Stomach smooth muscle (tissue), 2 donors: Measurements from ENCODE around the gene CDH4.

Experiments
- H3K27ac ChIP-seq: one replicate; pipeline ENCODE4 v1.7.0; 2013; ENCODE audit warnings: mild to moderate bottlenecking, low read length, inconsistent platforms
- H3K27me3 ChIP-seq, 2 donors: one replicate each; pipeline ENCODE4 v1.7.0; 2013; ENCODE audit warnings: low read length in 2 of 2; ENCODE audit not compliant: insufficient read depth in 2 of 2, control insufficient read depth in 1 of 2
- H3K36me3 ChIP-seq, 2 donors: one replicate each; pipeline ENCODE4 v1.7.0; 2013; ENCODE audit warnings: low read length in 2 of 2; ENCODE audit not compliant: control insufficient read depth in 2 of 2, insufficient read depth in 2 of 2
- H3K4me1 ChIP-seq: one replicate; pipeline ENCODE4 v1.7.0; 2013; ENCODE audit warnings: low read length; ENCODE audit not compliant: control insufficient read depth, insufficient read depth
- H3K4me3 ChIP-seq, 2 donors: one replicate each; pipeline ENCODE4 v1.7.0; 2013; ENCODE audit warnings: low read length in 2 of 2
- H3K9ac ChIP-seq, 2 donors: one replicate each; pipeline ENCODE4 v1.7.0; 2013; ENCODE audit warnings: low read length in 2 of 2, mild to moderate bottlenecking in 1 of 2
- H3K9me3 ChIP-seq, 2 donors: one replicate each; pipeline ENCODE4 v1.7.0; 2013; ENCODE audit warnings: low read length in 2 of 2; ENCODE audit not compliant: control insufficient read depth in 2 of 2
- donor health status: healthy.
- donor health status: Pancreatic carcinoma.

CDH4 gene

GRCh38 chr20:61744691-61745396 lies 492.8 kb downstream of the CDH4 start:
- H3K4me1 ChIP-seq: no peaks in the 10 kb centered on the region
- H3K9ac ChIP-seq: no peak overlapping the region
- no peaks in the 10 kb centered on the region for H3K36me3 ChIP-seq
- H3K27ac ChIP-seq: no peak overlapping the region
- no peak overlapping the region for H3K4me3 ChIP-seq
- H3K9me3 ChIP-seq: peaks cover 0 to 3% of the 10 kb centered on the region in 2 donors
- peaks cover 0 to 3% of the 10 kb centered on the region in 2 donors for H3K27me3 ChIP-seq

- H3K27me3 ChIP-seq: peaks cover 0 to 3% of the 10 kb centered on the region in 2 donors
- peaks cover 3 to 4% of the 10 kb centered on the region in 2 donors for H3K9me3 ChIP-seq
- no peak overlapping the region for H3K9ac ChIP-seq
- H3K4me3 ChIP-seq: no peak overlapping the region
- H3K27ac ChIP-seq: no peak overlapping the region
- H3K4me1 ChIP-seq: no peaks in the 10 kb centered on the region
- no peaks in the 10 kb centered on the region for H3K36me3 ChIP-seq
These were observed 493.5 kb downstream of the CDH4 start for GRCh38 chr20:61745397-61746146.

DNA sequence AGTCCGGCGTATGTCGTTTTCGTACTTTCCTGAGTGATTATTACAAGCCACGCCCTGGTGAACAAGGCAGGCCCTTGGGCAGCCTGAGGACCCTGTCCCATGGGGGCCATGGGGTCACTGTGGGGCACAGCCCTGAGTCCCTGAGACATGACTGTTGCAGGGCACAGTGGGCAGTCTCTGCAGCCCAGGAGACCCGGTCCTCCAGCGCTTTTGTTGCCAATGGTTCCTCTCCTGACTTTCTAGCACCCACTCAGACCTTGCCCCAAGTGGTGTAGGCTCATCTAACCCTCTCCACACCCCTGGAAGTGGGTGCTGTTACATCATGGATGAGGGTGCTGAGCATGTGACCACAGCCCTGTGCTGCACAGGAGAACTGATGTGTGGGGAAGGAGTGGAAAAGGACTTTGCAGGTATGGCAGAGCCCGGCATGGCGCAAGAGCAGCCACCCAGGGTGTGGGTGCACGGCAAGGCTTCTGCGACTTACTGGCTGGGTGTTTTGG lies 494.1 kb downstream of the CDH4 start:
- Histone ChIP-seq H3K9ac (no peak overlapping the region), H3K4me1 (no peaks in the 10 kb centered on the region), H3K9me3 (peaks cover 4 to 7% of the 10 kb centered on the region in 2 donors), H3K36me3 (no peaks in the 10 kb centered on the region), H3K27ac (no peak overlapping the region), H3K27me3 (peaks cover 0 to 3% of the 10 kb centered on the region in 2 donors), H3K4me3 (no peak overlapping the region)

- H3K9ac ChIP-seq: no peak overlapping the region
- peaks cover 4 to 13% of the 10 kb centered on the region in 2 donors for H3K9me3 ChIP-seq
- H3K27ac ChIP-seq: no peak overlapping the region
- H3K36me3 ChIP-seq: no peaks in the 10 kb centered on the region
- H3K4me3 ChIP-seq: no peak overlapping the region
- no peaks in the 10 kb centered on the region for H3K4me1 ChIP-seq
- H3K27me3 ChIP-seq: peaks cover 0 to 3% of the 10 kb centered on the region in 2 donors
These were observed 494.7 kb downstream of the CDH4 start for GRCh38 chr20:61746781-61747180.

DNA sequence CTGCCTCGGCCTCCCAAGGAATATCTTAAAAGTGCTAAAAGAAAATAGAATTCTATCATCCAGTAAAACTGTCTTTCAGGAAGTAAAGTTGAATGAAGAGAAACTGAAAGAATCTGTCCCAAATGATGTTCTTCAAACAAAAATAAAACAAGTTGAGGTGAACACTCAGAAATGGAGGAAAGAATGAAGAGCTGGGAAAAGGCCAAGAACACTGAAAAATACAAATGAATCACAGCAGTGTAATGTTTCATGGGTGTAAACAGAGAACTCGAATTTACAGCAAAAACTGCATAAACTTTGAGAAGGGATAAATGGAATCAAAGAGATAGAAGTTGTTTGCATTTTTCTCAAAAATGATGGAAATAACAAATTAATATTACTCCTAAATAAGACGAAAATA lies 496.3 kb downstream of the CDH4 start:
- H3K9me3 ChIP-seq: peaks cover 4 to 13% of the 10 kb centered on the region in 2 donors
- no peaks in the 10 kb centered on the region for H3K4me1 ChIP-seq
- peaks cover 0 to 2% of the 10 kb centered on the region in 2 donors for H3K27me3 ChIP-seq
- H3K4me3 ChIP-seq: no peak overlapping the region
- H3K9ac ChIP-seq: no peak overlapping the region
- no peak overlapping the region for H3K27ac ChIP-seq
- no peaks in the 10 kb centered on the region for H3K36me3 ChIP-seq

DNA sequence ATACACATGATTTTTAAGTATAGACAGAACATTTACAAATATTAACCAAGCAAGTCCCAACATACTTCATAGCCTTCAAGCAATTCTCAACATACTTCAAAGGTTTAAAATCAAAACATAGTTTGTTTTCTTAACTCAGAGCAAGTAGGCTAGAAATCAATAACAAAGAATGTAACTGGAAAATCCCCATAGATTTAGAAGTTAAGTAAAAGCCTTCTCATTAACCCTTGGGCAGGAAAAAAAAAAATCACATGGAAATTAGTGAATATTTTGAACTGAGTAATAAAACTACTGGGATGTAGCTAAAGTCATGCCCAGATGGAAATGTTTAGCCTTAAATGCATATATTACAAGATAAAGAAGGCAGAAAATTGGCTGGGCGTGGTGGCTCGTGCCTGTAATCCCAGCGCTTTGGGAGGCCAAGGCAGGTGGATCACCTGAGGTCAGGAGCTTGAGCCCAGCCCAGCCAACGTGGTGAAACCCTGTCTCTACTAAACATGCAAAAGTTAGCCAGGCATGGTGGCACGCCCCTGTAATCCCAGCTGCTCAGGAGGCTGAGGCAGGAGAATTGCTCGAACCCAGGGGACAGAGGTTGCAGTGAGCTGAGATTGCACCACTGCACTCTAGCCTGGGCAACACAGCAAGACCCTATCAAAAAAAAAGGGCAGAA lies 497.5 kb downstream of the CDH4 start:
- no peak overlapping the region for H3K4me3 ChIP-seq
- H3K9me3 ChIP-seq: peaks cover 4 to 13% of the 10 kb centered on the region in 2 donors
- H3K36me3 ChIP-seq: no peaks in the 10 kb centered on the region
- H3K27ac ChIP-seq: no peak overlapping the region
- H3K9ac ChIP-seq: no peak overlapping the region
- no peaks in the 10 kb centered on the region for H3K4me1 ChIP-seq
- H3K27me3 ChIP-seq: peaks cover 0 to 2% of the 10 kb centered on the region in 2 donors

GRCh38 chr20:61750093-61750492 lies 498.0 kb downstream of the CDH4 start:
- H3K9ac ChIP-seq: no peak overlapping the region
- H3K27ac ChIP-seq: no peak overlapping the region
- H3K4me3 ChIP-seq: no peak overlapping the region
- no peaks in the 10 kb centered on the region for H3K4me1 ChIP-seq
- no peaks in the 10 kb centered on the region for H3K36me3 ChIP-seq
- H3K27me3 ChIP-seq: peaks cover 0 to 2% of the 10 kb centered on the region in 2 donors
- peaks cover 4 to 13% of the 10 kb centered on the region in 2 donors for H3K9me3 ChIP-seq

DNA sequence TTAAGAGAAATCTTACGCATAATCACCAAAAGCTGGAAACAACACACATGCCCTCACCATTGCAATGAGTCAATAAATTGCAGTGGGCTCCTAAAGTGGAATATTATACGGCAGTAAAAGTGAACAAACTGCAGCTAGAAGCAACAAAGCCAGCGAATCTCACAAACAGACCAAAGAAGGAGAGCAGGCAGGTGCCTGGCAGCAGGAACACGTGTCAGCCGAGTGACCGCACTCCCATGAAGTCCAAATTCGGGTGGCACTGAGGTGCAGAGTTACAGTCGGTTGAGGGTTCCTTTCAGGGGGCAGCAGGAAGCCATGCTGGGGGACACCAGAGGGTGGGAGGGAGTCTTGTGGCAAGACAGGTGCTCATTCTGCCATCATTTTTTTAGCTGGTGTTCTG lies 500.5 kb downstream of the CDH4 start:
- no peaks in the 10 kb centered on the region for H3K4me1 ChIP-seq
- H3K4me3 ChIP-seq: no peak overlapping the region
- H3K9ac ChIP-seq: no peak overlapping the region
- peaks cover 4 to 13% of the 10 kb centered on the region in 2 donors for H3K9me3 ChIP-seq
- peaks cover 0 to 2% of the 10 kb centered on the region in 2 donors for H3K27me3 ChIP-seq
- no peaks in the 10 kb centered on the region for H3K36me3 ChIP-seq
- H3K27ac ChIP-seq: no peak overlapping the region

- no peak overlapping the region for H3K4me3 ChIP-seq
- no peak overlapping the region for H3K9ac ChIP-seq
- no peaks in the 10 kb centered on the region for H3K4me1 ChIP-seq
- no peaks in the 10 kb centered on the region for H3K36me3 ChIP-seq
- peaks cover 0 to 5% of the 10 kb centered on the region in 2 donors for H3K27me3 ChIP-seq
- peaks cover 4 to 13% of the 10 kb centered on the region in 2 donors for H3K9me3 ChIP-seq
- H3K27ac ChIP-seq: no peak overlapping the region
These were observed 501.4 kb downstream of the CDH4 start for GRCh38 chr20:61753316-61753942.
